G401 (cell line): ENCODE results near the gene VWA8. TPM values are rescaled to one million over a fixed set of nuclear protein-coding genes. Genes with fewer than 3 reads are reported as not detected.
"Not testable (repeated sequence)": the region's sequence is repeated elsewhere in the genome, so short reads cannot be mapped to it uniquely, and the experiment has no call there.

Source experiments
- DNase-seq: peaks from one replicate; pipeline ENCODE4 v3.0.0-alpha.2; 2015; ENCODE audit warnings: low spot score
- in situ Hi-C: cut with HindIII; loops from 2 replicates; pipeline ENCODE4 v1.10.0; 2016; ENCODE audit warnings: low sequenced_read_pairs, mixed read lengths
- total RNA-seq: library from RNA; depleted of rRNA; stranded (reverse); fragments of >200 nt; shearing (Covaris generic); gene quantifications from 2 replicates; pipeline ENCODE4 v1.2.3, GENCODE V29; 2014; rRNA removed

VWA8 gene
- total RNA-seq, 1 experiment from 2014 or later = 19.2 TPM

GRCh38 chr13:41541142-41541938 lies 419.6 kb downstream of the VWA8 start:
- in situ Hi-C loops = no loop called here
- no peak for DNase-seq

- DNase-seq, in situ Hi-C loops: not testable (repeated sequence)
Measured at GRCh38 chr13:41540240-41540639, 420.7 kb downstream of the VWA8 start.

GRCh38 chr13:41533266-41534052 lies 427.4 kb downstream of the VWA8 start:
- DNase-seq = no peak
- in situ Hi-C loops = no loop called here

GRCh38 chr13:41528021-41528420 lies 432.9 kb downstream of the VWA8 start:
- in situ Hi-C loops = no loop called here
- no peak for DNase-seq

- in situ Hi-C loops = no loop called here
- DNase-seq = no peak
Measured at GRCh38 chr13:41520660-41521630, 440.0 kb downstream of the VWA8 start.

GRCh38 chr13:41520016-41520659 lies 440.8 kb downstream of the VWA8 start:
- in situ Hi-C loops = no loop called here
- no peak for DNase-seq

Other genes starting within 250 kb of the VWA8 start
- gene DGKH, start 87.5 kb upstream of the VWA8 start, total RNA-seq = 1.8 and 2.3 TPM in 2 replicates